RCC 7860 (cell line): ENCODE measurements around the gene HACD3.

Experiments used
- DNase-seq: peaks from one replicate; pipeline ENCODE4 v3.0.0-alpha.2; 2015; ENCODE audit warnings: low spot score
- FAIRE-seq: peaks from 2 replicates; lab custom pipeline; 2012; peaks lifted over from hg19 to GRCh38; lab: Jason Lieb, UNC

Gene HACD3

DNA sequence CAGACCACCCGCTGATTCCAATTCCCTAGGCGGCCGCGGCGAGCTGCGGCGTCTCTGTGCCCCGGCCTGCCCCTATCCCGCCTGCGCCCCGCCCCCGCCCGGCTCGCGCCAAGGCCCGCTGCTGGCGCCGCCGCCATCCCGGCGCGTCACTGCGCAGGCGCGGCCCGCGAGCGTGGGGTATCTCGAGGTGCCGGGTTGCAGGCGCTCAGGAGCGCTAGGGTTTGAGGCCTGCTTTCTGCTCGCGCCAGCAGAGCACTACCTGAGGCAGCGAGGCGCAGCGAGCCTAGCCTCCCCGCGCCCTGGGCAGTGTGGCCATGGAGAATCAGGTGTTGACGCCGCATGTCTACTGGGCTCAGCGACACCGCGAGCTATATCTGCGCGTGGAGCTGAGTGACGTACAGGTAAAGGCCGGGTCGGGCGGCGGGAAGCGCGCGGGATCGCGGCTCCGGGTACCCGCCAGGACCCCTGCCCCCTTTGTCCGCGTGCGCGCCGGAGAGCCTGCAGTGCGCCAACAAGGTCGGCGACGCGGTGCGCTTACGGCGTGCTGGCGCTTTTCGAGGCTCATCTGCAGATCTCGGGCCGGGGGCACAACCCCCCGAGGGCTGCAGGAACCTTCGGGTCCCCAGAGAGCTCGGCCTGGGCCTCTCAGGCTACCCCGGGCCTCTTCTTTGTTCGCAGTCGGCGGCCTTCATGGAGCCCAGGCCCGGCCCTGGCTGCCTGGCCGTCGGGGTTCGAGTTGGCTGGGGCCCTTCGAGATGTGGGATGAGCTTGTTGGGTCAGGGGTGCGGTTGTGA, at the start of gene HACD3:
HACD3 (plus strand) TSS at position 146 of the 794 bp plus-strand sequence; CDS start at position 315, 169 bp downstream.
- DNase-seq (peak; percentile 62), FAIRE-seq (no peak)

DNA sequence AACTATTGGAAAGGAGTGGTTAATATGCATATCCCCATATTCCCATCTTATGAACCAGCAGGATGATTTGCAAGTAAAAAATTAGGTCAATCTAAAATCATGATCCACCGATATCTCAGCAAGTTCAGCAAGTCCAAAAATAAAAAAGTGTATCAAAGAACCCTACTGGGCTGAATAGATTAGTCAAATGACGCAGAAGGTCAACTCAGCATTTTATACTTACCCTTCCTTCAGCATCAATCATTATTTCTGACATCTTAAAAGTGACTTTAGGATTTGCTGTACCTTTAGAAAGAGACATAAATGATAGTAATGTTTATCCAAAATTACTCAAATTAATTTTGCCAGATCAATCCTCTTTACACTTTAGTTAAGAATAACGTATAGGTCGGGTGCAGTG, 45.4 kb upstream of the HACD3 start:
- DNase-seq: no peak
- no peak for FAIRE-seq

DNA sequence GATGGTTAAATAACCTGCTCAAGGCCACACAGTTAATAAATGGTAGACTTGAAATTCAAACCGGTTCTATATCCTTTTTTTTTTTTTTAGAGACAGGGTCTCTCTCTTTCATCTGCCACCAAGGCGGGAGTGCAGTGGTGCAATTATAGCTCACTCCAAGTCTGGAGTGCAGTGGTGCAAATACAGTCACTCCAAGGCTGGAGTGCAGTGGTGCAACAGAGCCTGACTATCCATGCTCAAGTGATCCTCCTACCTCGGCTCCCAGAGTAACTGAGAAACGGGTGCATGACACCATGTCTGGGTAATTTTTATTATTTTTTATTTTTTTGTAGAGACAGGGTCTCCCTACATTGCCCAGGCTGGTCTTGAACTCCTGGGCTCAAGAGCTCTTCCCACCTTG, 36.2 kb upstream of the HACD3 start:
- FAIRE-seq (no peak), DNase-seq (no peak)

- DNase-seq: no peak
- no peak for FAIRE-seq
These were observed 20.9 kb upstream of the HACD3 start for GRCh38 chr15:65509321-65509720.

GRCh38 chr15:65512189-65512588, 18.1 kb upstream of the HACD3 start:
- DNase-seq: no peak
- no peak for FAIRE-seq

GRCh38 chr15:65512807-65513416, 17.4 kb upstream of the HACD3 start:
- DNase-seq: no peak
- no peak for FAIRE-seq

DNA sequence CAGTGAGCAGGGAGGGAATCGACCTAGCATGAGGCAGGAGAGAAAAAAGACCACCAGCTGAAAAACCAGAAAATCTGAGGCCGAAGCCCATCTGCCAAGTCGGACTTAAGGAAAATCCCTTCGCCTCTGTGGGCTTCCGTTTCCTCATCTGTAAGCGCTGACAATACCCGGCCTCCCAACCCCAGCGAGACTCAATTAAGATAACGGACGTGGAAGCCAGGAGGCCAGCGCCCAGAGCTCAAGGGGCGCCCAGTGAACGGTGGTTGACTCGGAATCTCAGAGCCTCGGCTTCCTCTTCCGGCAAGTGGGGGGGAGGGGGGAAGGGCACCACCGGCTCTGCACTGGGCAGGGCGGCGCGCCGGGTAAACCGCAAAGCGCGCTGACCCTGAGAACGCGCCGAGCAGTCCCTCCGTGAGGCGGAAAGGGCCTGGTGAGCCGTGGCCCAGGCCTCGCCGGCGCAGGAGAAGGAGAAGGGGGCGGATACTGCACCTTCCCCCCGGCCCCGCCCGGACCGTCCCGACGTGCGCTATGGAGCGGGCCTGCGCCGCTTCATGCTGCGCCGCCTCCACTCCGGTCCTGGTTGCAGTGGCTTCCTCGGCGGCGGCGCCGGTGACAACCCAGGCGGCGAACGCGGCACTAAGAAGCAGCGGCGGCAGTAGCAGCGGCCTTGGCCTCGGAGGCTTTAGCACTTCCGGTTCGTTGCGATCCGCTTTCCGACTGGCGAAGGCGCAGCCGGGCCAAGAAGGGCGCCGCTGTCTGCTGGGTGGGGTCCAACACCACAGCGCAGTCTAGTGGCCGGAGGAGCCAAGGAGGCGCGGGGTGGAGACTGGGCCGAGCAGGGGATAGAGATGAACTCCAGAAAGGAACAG, 13.0 kb upstream of the HACD3 start, which contains the start of gene DPP8:
DPP8 (minus strand) TSS at position 693 of the 869 bp plus-strand sequence. CDS start 5,136 bp downstream, outside the sequence.
- peak; percentile 85 for DNase-seq
- peak; percentile 44 for FAIRE-seq

- DNase-seq (no peak), FAIRE-seq (no peak)
These were observed 12.4 kb upstream of the HACD3 start for GRCh38 chr15:65517866-65518207.

- no peak for DNase-seq
- FAIRE-seq: no peak
These were observed 11.5 kb upstream of the HACD3 start for GRCh38 chr15:65518633-65519285.

- DNase-seq: no peak
- no peak for FAIRE-seq
These were observed 8.9 kb upstream of the HACD3 start for GRCh38 chr15:65521350-65521749.

GRCh38 chr15:65524226-65524625, 6.0 kb upstream of the HACD3 start:
- FAIRE-seq (no peak), DNase-seq (no peak)

DNA sequence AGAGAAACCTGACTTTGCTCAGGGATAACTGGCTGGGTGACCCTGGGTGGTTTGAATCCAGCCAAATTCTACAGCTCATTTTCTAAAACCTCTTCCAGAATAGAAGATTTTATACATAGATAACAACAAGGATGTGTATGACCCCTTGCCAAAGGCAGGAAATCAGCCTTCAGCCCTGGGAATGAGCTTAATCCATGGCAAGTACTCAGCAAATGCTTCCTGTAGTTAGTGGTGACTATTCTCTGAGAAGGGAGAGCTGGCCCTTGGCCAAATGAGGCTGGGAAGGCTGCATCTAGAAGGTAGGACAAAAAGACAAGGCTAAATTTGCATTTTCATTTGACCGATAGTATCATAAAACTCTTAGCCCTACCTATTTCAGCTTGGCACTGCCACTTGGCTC, 4.6 kb upstream of the HACD3 start:
- DNase-seq (no peak), FAIRE-seq (no peak)

GRCh38 chr15:65528461-65529060, 1.7 kb upstream of the HACD3 start:
- no peak for FAIRE-seq

DNA sequence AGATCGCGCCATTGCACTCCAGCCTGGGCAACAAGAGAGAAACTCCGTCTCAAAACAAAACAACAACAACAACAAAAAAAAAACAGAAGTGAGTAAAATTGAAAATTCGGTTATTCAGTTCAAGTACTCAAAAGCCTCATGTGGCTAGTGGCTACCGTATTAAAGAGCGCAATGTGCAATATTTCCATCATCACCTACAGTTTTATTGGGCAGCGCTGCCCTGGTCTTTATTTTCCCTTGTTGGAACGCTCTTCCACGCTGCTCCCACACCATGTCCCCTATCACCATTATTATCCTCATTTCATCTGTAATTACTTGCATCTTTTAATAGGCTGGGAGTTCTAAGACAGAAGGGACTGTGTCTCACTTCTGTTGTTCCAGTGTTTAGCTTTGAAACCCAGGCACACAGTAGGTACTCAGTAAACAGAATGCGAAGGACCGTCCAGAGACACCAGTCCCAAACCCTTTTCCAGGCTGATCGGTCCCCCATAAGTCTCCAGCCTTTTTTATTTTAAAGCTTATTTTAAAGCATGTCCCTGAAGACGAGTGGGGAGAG, 423 bp upstream of the HACD3 start:
- no peak for FAIRE-seq
- DNase-seq: no peak

More at GRCh38 chr15:65528461-65529060, 1.7 kb upstream of the HACD3 start:
- DNase-seq: no peak

DNA sequence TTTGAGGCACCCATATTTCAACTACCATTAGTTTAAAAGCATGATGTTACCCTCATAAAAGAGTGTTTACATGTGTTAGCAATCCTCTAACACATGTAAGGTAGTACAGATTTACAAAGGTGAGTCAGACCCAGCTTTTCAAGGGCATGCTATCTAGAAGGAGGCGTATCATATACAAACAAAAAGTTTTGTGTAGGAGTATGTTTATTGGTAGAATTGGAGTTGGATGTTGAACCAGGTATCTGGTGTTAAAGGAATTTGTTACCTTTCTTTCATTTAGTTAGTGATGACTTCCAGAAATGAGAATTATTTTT, 2.4 kb downstream of the HACD3 start:
- FAIRE-seq: no peak

GRCh38 chr15:65533057-65533756, 2.9 kb downstream of the HACD3 start:
- DNase-seq: no peak
- no peak for FAIRE-seq

More for the DNA sequence above, 2.4 kb downstream of the HACD3 start:
- no peak for DNase-seq

GRCh38 chr15:65535192-65535591, 4.9 kb downstream of the HACD3 start:
- DNase-seq (no peak), FAIRE-seq (no peak)

DNA sequence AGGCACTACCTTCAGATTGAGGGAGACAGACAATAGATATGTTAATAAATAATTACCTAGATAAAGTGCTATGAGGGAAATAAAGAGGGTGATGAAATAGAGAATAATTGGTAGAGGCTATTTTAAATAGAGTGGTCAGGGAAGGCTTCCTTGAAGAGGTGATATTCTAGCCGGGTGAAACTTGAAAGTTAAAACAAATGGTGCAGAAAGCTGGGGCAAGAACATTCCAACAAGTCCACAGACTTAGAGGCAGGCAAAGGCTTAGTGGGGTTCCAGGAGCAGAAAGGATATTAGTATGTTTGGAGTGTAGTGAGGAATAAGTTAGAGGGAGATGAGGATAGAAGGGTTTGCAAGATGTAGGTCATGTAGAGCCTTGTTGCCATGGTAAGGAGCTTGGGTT, 10.1 kb downstream of the HACD3 start:
- DNase-seq (no peak), FAIRE-seq (no peak)

- no peak for FAIRE-seq
- no peak for DNase-seq
These were observed 11.1 kb downstream of the HACD3 start for GRCh38 chr15:65541231-65541820.
